Fibroblast of lung (primary cell): ENCODE data around the gene EBNA1BP2. TPM values are rescaled to one million over a fixed set of nuclear protein-coding genes. Genes with fewer than 3 reads are reported as not detected.

ENCODE experiments used
- DNase-seq, 2 donors: peaks; one replicate each; pipeline versions ENCODE4 v3.0.0 to v3.0.0-alpha.2; 2010; ENCODE audit warnings: low read depth in 2 of 2
- H2AFZ ChIP-seq: 2 replicates; pipeline ENCODE4 v1.5.1; 2012; ENCODE audit warnings: low read length, control low read depth, inconsistent platforms
- H3K27ac ChIP-seq: 2 replicates; pipeline ENCODE4 v1.5.1; 2011; ENCODE audit warnings: low read length, control low read depth; ENCODE audit not compliant: insufficient read depth
- H3K27me3 ChIP-seq: 2 replicates; pipeline ENCODE4 v1.5.1; 2011; ENCODE audit warnings: mild to moderate bottlenecking, low read length; ENCODE audit not compliant: control insufficient read depth, insufficient read depth
- H3K36me3 ChIP-seq: 2 replicates; pipeline ENCODE4 v1.5.1; 2011; ENCODE audit warnings: low read length; ENCODE audit not compliant: control insufficient read depth, insufficient read depth
- H3K4me1 ChIP-seq: 2 replicates; pipeline ENCODE4 v1.5.1; 2011; ENCODE audit warnings: low read length; ENCODE audit not compliant: control insufficient read depth, insufficient read depth; ENCODE audit errors: extremely low read depth
- H3K4me2 ChIP-seq: 2 replicates; pipeline ENCODE4 v1.5.1; 2011; ENCODE audit warnings: low read length, control low read depth; ENCODE audit not compliant: insufficient read depth; ENCODE audit errors: extremely low read depth
- H3K4me3 ChIP-seq, 4 experiments: fragments of 200-600 bp in 1 of 4; sonication (generic) in 1 of 4; replicated peaks in 1 of 4; 2 replicates each; pipeline ENCODE4 v1.5.1; 2011 to 2016; ENCODE audit warnings: low read length in 4 of 4, low read depth in 3 of 4, mild to moderate bottlenecking in 3 of 4, control low read depth in 2 of 4, inconsistent platforms in 1 of 4, mixed read lengths in 1 of 4; ENCODE audit not compliant: insufficient read depth in 1 of 4; ENCODE audit errors: control extremely low read depth in 1 of 4
- H3K79me2 ChIP-seq: 2 replicates; pipeline ENCODE4 v1.5.1; 2012; ENCODE audit warnings: mild to moderate bottlenecking, low read length, inconsistent platforms; ENCODE audit not compliant: control insufficient read depth, insufficient read depth
- H3K9ac ChIP-seq: 2 replicates; pipeline ENCODE4 v1.5.1; 2011; ENCODE audit warnings: mild to moderate bottlenecking, low read length, control low read depth; ENCODE audit not compliant: insufficient read depth
- H3K9me3 ChIP-seq: 2 replicates; pipeline ENCODE4 v1.5.1; 2012; ENCODE audit warnings: low read depth, low read length; ENCODE audit not compliant: control insufficient read depth, insufficient read depth
- H4K20me1 ChIP-seq: 2 replicates; pipeline ENCODE4 v1.5.1; 2011; ENCODE audit warnings: low read length; ENCODE audit not compliant: control insufficient read depth, insufficient read depth; ENCODE audit errors: extremely low read depth
- EZH2 ChIP-seq: IDR thresholded peaks from 2 replicates; pipeline ENCODE4 v1.5.1; 2012; ENCODE audit warnings: low read length, control low read depth, mild to moderate bottlenecking; ENCODE audit errors: missing control alignments
- polyA plus RNA-seq, 2 donors: library from polyadenylated mRNA; depleted of rRNA in 1 of 2; stranded (reverse) in 1 of 2; unstranded in 1 of 2; fragments of >200 nt; gene quantifications; 2 replicates each; pipeline ENCODE4 v1.2.1, GENCODE V29; 2011 to 2012; ENCODE audit warnings: missing spikeins in 1 of 2
- total RNA-seq: library from RNA; depleted of rRNA; stranded (reverse); fragments of >200 nt; gene quantifications from 2 replicates; pipeline ENCODE4 v1.2.1, GENCODE V29; 2014
- TF ChIP-seq, protein P1 (sequence below), 2 donors: IDR thresholded peaks in 1 of 2; conservative IDR thresholded peaks in 1 of 2; 1 replicate in 1 of 2; 2 replicates in 1 of 2; pipeline ENCODE4 v1.5.1; 2011 to 2012; ENCODE audit warnings: low read length in 2 of 2, control low read depth in 1 of 2, inconsistent platforms in 1 of 2, low read depth in 1 of 2, mild to moderate bottlenecking in 1 of 2

EBNA1BP2 gene
- total and polyA plus RNA-seq, 2 donors (not counting 1 experiment from before 2014, with no cell fraction given): 39.1 to 52.4 TPM

DNA sequence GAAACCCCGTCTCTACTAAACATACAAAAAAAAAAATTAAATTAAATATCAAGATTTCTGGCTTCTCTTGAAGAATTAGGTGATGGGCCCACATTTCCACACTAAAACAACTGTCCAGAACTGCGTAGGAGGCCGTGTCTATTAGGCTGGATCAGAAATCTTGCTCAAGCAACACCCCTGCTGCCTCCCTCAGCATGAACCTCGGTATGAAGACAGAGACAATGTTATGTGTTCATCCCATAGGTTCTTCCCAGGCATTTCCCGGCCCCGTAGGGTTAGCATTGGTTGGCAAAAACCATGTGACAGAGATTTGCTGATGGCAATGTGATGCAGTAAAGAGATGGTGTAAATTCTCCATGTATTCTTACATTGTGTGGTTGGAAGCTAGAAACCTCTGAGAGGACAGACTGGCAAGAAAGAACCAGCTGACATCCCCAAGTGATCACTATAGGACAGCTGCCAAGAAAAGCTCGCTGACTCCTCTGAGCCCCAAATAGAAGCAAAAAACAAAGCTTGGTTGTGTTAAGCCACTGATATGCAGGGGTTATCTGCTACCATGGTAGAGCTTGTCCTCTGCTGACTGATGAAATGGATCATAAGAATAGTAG lies 34.5 kb downstream of the EBNA1BP2 start:
- H4K20me1 ChIP-seq: no peaks in the 10 kb centered on the region
- no peak for DNase-seq
- no peaks in the 10 kb centered on the region for H3K79me2 ChIP-seq
- no peak overlapping the region for H2AFZ ChIP-seq
- H3K9me3 ChIP-seq: no peaks in the 10 kb centered on the region
- H3K36me3 ChIP-seq: no peaks in the 10 kb centered on the region
- TF ChIP-seq, protein P1, sequence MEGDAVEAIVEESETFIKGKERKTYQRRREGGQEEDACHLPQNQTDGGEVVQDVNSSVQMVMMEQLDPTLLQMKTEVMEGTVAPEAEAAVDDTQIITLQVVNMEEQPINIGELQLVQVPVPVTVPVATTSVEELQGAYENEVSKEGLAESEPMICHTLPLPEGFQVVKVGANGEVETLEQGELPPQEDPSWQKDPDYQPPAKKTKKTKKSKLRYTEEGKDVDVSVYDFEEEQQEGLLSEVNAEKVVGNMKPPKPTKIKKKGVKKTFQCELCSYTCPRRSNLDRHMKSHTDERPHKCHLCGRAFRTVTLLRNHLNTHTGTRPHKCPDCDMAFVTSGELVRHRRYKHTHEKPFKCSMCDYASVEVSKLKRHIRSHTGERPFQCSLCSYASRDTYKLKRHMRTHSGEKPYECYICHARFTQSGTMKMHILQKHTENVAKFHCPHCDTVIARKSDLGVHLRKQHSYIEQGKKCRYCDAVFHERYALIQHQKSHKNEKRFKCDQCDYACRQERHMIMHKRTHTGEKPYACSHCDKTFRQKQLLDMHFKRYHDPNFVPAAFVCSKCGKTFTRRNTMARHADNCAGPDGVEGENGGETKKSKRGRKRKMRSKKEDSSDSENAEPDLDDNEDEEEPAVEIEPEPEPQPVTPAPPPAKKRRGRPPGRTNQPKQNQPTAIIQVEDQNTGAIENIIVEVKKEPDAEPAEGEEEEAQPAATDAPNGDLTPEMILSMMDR (conservative IDR thresholded peaks at IDR 0.05 in 1 of 2, IDR thresholded peaks at IDR 0.05 in 1 of 2; ENCODE audit: low read depth in 1 of 2, low read length in 2 of 2): no peak
- no peak for TF ChIP-seq EZH2
- H3K27me3 ChIP-seq: peaks cover 3% of the 10 kb centered on the region
- H3K4me2 ChIP-seq: no peak overlapping the region
- no peak overlapping the region for H3K27ac ChIP-seq
- H3K4me1 ChIP-seq: no peaks in the 10 kb centered on the region
- no peak overlapping the region for H3K4me3 ChIP-seq
- no peak overlapping the region for H3K9ac ChIP-seq

DNA sequence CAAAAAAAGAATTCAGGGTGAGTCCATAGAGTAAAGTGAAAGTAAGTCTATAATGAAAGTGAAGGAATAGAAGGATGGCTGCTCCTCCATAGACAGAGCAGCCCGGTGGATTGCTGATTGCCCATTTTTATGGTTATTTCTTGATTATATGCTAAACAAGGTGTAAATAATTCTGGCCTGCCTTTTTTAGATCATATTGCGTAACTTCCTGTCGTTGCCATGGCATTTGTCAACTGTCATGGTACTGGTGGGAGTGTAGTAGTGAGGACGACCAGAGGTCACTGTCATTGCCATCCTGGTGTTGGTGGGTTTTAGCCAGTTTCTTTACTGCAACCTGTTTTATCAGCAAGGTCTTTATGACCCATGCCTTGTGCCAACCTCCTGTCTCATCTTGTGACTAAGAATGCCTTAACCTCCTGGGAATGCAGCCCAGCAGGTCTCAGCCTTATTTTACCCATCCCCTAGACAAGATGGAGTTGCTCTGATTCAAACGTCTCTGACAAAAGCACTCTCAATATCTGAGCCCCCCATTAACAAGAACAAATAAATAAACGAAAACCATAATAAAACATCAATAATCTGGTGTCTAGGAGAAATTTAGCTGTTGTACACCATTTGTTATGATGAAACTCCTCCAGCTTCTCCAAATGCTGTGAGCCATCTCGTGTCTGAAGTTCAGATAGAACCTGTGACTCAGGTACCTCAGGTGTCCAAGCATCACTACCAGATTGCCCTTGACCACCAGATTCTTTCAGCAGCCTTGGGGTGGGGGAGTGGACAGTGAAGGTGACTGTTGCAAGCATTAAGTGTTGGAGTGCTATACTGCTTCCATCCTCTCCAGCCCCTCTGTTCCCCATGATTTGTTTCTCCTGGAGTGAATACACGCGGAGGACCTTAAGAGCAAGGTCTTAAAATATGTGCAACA lies 36.0 kb downstream of the EBNA1BP2 start:
- no peak for DNase-seq
- no peak overlapping the region for H2AFZ ChIP-seq
- no peaks in the 10 kb centered on the region for H3K4me1 ChIP-seq
- H3K4me3 ChIP-seq: no peak overlapping the region
- peaks cover 3% of the 10 kb centered on the region for H3K27me3 ChIP-seq
- no peaks in the 10 kb centered on the region for H3K36me3 ChIP-seq
- H3K4me2 ChIP-seq: no peak overlapping the region
- H3K27ac ChIP-seq: no peak overlapping the region
- H3K79me2 ChIP-seq: no peaks in the 10 kb centered on the region
- no peaks in the 10 kb centered on the region for H4K20me1 ChIP-seq
- no peak for TF ChIP-seq EZH2
- TF ChIP-seq, protein P1 (conservative IDR thresholded peaks at IDR 0.05 in 1 of 2, IDR thresholded peaks at IDR 0.05 in 1 of 2; ENCODE audit: low read depth in 1 of 2, low read length in 2 of 2): no peak
- H3K9ac ChIP-seq: no peak overlapping the region
- H3K9me3 ChIP-seq: no peaks in the 10 kb centered on the region

DNA sequence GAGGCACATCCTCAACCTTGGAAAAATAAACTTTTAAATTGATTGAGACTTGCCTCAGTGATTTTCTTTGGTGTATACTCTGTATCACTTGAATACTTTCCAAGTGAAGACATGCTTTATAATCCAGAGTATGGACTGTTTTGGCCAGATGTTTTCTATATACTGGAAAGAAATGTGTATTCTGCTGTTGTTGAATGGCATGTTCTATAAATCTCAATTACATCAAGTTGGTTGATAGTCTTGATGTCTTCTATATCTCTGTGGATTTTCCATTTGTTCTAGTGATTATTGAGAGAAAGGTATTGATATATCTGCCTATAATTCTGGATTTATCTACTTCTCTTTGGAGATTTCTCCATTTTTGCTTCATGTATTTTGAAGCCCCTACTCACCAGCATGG lies 37.5 kb downstream of the EBNA1BP2 start:
- H3K4me1 ChIP-seq: no peaks in the 10 kb centered on the region

More for the DNA sequence above, 37.5 kb downstream of the EBNA1BP2 start:
- Histone ChIP-seq H3K4me3 (no peak overlapping the region), H4K20me1 (no peaks in the 10 kb centered on the region), H3K9me3 (no peaks in the 10 kb centered on the region), H3K9ac (no peak overlapping the region), H3K36me3 (no peaks in the 10 kb centered on the region), H2AFZ (no peak overlapping the region), H3K79me2 (no peaks in the 10 kb centered on the region), H3K27ac (no peak overlapping the region), H3K4me2 (no peak overlapping the region), H3K27me3 (peaks cover 3% of the 10 kb centered on the region)
- TF ChIP-seq EZH2: no peak
- TF ChIP-seq, protein P1 (conservative IDR thresholded peaks at IDR 0.05 in 1 of 2, IDR thresholded peaks at IDR 0.05 in 1 of 2; ENCODE audit: low read depth in 1 of 2, low read length in 2 of 2): no peak
- DNase-seq: no peak
